Testis (tissue), 3 donors: ENCODE results near the gene CUX1. TPM values are rescaled to one million over a fixed set of nuclear protein-coding genes. Genes with fewer than 3 reads are reported as not detected.

Experiments used
- DNase-seq: peaks from one replicate; pipeline ENCODE4 v3.0.0-alpha.2; 2019
- H3K27ac ChIP-seq, 2 donors: fragments of 200-600 bp; sonication (generic); one replicate each; pipeline ENCODE4 v1.5.1; 2019
- H3K27me3 ChIP-seq: fragments of 200-600 bp; sonication (generic); one replicate; pipeline ENCODE4 v1.5.1; 2019
- H3K36me3 ChIP-seq: fragments of 200-600 bp; sonication (generic); one replicate; pipeline ENCODE4 v1.5.1; 2017; ENCODE audit warnings: low read depth; ENCODE audit errors: missing control alignments
- H3K4me1 ChIP-seq: fragments of 200-600 bp; sonication (generic); one replicate; pipeline ENCODE4 v1.5.1; 2019
- H3K4me3 ChIP-seq, 2 donors: fragments of 200-600 bp; sonication (generic); one replicate each; pipeline ENCODE4 v1.5.1; 2017 to 2019
- H3K9me3 ChIP-seq: fragments of 200-600 bp; sonication (generic); one replicate; pipeline ENCODE4 v1.5.1; 2017
- POLR2A ChIP-seq: fragments of 450-650 bp; IDR thresholded peaks from one replicate; pipeline ENCODE4 v1.6.1; 2017; ENCODE audit warnings: antibody characterized with exemption, mild to moderate bottlenecking, moderate library complexity
- WGBS, 2 donors: methylation state at CpG; one replicate each; pipeline ENCODE4 v1.1.5; 2018; 5-methylcytosine and 5-hydroxymethylcytosine counted together
- intact Hi-C: fragments of 100-400 bp; cut with DNase I; formaldehyde crosslinking; loops from one replicate; pipeline ENCODE4 v1.15.1; 2023; ENCODE audit warnings: low total_unique reads
- polyA plus RNA-seq: library from polyadenylated mRNA; stranded (reverse); fragments of 350-450 nt; fragmentation: Illumina TruSeq; extraction: RNeasy Lipid Tissue Mini Kit (QIAGEN cat#74804); gene quantifications from one replicate; pipeline ENCODE4 v1.2.3, GENCODE V29; 2014; ENCODE audit warnings: low read depth, low replicate concordance; ENCODE audit not compliant: insufficient read depth
- total RNA-seq, 2 donors: library from RNA; depleted of rRNA; stranded (reverse); fragments of >200 nt; gene quantifications; one replicate each; pipeline ENCODE4 v1.2.3, GENCODE V29; 2016
- TF ChIP-seq, protein P1 (sequence below), 3 experiments: fragments of 450-650 bp in 2 of 3; fragments of 200-600 bp in 1 of 3; sonication (generic) in 1 of 3; IDR thresholded peaks; one replicate each; pipeline ENCODE4 v1.5.1; 2016 to 2019; ENCODE audit warnings: antibody characterized with exemption in 3 of 3, mild to moderate bottlenecking in 2 of 3, moderate library complexity in 1 of 3

CUX1 gene
- total and polyA plus RNA-seq, 3 donors from 2014 or later, result 30.8 to 46.3 (median 43.1) TPM

DNA sequence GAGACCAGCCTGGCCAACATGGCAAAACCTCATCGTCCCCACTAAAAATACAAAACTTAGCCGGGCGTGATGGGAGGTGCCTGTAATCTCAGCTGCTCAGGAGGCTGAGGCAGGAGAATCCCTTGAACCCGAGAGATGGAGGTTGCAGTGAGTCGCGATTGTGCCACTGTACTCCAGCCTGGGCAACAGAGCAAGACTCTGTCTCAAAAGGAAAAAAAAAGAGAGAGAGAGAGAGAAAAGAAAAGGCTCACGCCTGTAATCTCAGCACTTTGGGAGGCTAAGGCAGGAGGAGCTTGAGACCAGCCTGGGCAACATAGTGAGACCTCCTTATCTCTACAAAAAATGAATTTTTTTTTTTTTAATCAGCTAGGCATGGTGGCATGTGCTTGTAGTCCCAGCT is 157.6 kb downstream of the CUX1 start:
- Histone ChIP-seq H3K4me1 (peaks cover 1% of the 10 kb centered on the region), H3K27ac (no peak overlapping the region), H3K9me3 (no peaks in the 10 kb centered on the region), H3K4me3 (no peak overlapping the region), H3K36me3 (no peaks in the 10 kb centered on the region), H3K27me3 (no peaks in the 10 kb centered on the region)
- no peak for DNase-seq
- intact Hi-C loops, result no loop called here
- TF ChIP-seq POLR2A, result no peak
- TF ChIP-seq, protein P1, sequence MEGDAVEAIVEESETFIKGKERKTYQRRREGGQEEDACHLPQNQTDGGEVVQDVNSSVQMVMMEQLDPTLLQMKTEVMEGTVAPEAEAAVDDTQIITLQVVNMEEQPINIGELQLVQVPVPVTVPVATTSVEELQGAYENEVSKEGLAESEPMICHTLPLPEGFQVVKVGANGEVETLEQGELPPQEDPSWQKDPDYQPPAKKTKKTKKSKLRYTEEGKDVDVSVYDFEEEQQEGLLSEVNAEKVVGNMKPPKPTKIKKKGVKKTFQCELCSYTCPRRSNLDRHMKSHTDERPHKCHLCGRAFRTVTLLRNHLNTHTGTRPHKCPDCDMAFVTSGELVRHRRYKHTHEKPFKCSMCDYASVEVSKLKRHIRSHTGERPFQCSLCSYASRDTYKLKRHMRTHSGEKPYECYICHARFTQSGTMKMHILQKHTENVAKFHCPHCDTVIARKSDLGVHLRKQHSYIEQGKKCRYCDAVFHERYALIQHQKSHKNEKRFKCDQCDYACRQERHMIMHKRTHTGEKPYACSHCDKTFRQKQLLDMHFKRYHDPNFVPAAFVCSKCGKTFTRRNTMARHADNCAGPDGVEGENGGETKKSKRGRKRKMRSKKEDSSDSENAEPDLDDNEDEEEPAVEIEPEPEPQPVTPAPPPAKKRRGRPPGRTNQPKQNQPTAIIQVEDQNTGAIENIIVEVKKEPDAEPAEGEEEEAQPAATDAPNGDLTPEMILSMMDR (IDR thresholded peaks at IDR 0.05), result no peak
- WGBS, 2 donors, result 89 to 92% methylated on average over 7 of the region's 7 CpGs

GRCh38 chr7:101976411-101976810 is 159.0 kb downstream of the CUX1 start:
- 89 to 90% methylated on average over 5 of the region's 5 CpGs for WGBS, 2 donors
- DNase-seq, result no peak
- H3K4me1 ChIP-seq, result no peaks in the 10 kb centered on the region
- no peaks in the 10 kb centered on the region for H3K36me3 ChIP-seq
- no peak overlapping the region for H3K27ac ChIP-seq
- H3K9me3 ChIP-seq, result no peaks in the 10 kb centered on the region
- H3K4me3 ChIP-seq, result no peak overlapping the region
- no peaks in the 10 kb centered on the region for H3K27me3 ChIP-seq
- intact Hi-C loops, result no loop called here
- no peak for TF ChIP-seq POLR2A
- TF ChIP-seq, protein P1 (IDR thresholded peaks at IDR 0.05), result no peak

- no peak for DNase-seq
- WGBS, 2 donors, result 94% methylated on average over 4 of the region's 4 CpGs
Measured at GRCh38 chr7:101977249-101977648, 159.8 kb downstream of the CUX1 start.

GRCh38 chr7:101978683-101979082 is 161.3 kb downstream of the CUX1 start:
- Histone ChIP-seq H3K4me1 (no peaks in the 10 kb centered on the region), H3K9me3 (no peaks in the 10 kb centered on the region), H3K27ac (no peak overlapping the region), H3K36me3 (no peaks in the 10 kb centered on the region), H3K4me3 (no peak overlapping the region), H3K27me3 (no peaks in the 10 kb centered on the region)
- WGBS, 2 donors, result 92 to 95% methylated on average over 10 of the region's 10 CpGs
- intact Hi-C loops, result no loop called here
- DNase-seq, result no peak
- TF ChIP-seq, protein P1 (IDR thresholded peaks at IDR 0.05), result no peak
- TF ChIP-seq POLR2A, result no peak

More at GRCh38 chr7:101977249-101977648, 159.8 kb downstream of the CUX1 start:
- no peaks in the 10 kb centered on the region for H3K27me3 ChIP-seq
- TF ChIP-seq, protein P1 (IDR thresholded peaks at IDR 0.05), result no peak
- TF ChIP-seq POLR2A, result no peak
- no peaks in the 10 kb centered on the region for H3K9me3 ChIP-seq
- H3K36me3 ChIP-seq, result no peaks in the 10 kb centered on the region
- intact Hi-C loops, result no loop called here
- H3K4me3 ChIP-seq, result no peak overlapping the region
- no peaks in the 10 kb centered on the region for H3K4me1 ChIP-seq
- H3K27ac ChIP-seq, result no peak overlapping the region

- no peaks in the 10 kb centered on the region for H3K27me3 ChIP-seq
- WGBS, 2 donors, result 97% methylated on average over 4 of the region's 4 CpGs
Measured at GRCh38 chr7:101983147-101983811, 165.9 kb downstream of the CUX1 start.

More at GRCh38 chr7:101983147-101983811, 165.9 kb downstream of the CUX1 start:
- DNase-seq, result no peak
- H3K9me3 ChIP-seq, result no peaks in the 10 kb centered on the region
- H3K36me3 ChIP-seq, result no peaks in the 10 kb centered on the region
- no peak overlapping the region for H3K27ac ChIP-seq
- no peak for TF ChIP-seq POLR2A
- TF ChIP-seq, protein P1 (IDR thresholded peaks at IDR 0.05), result no peak
- no peak overlapping the region for H3K4me3 ChIP-seq
- intact Hi-C loops, result no loop called here
- H3K4me1 ChIP-seq, result no peaks in the 10 kb centered on the region
